PC-9 (cell line): ENCODE data around the gene RPS25.

ENCODE experiments used
- CTCF ChIP-seq: fragments of 200-600 bp; sonication (generic); conservative IDR thresholded peaks from 2 replicates; pipeline ENCODE4 v1.6.1; 2017; ENCODE audit warnings: mixed run types, antibody characterized with exemption, mild to moderate bottlenecking, moderate library complexity
- EZH2 ChIP-seq: fragments of 200-600 bp; sonication (generic); IDR thresholded peaks from 2 replicates; pipeline ENCODE4 v1.8.0; 2017; ENCODE audit warnings: antibody characterized with exemption, low read depth

- TF ChIP-seq CTCF (no peak), EZH2 (no peak)
These were observed 9.6 kb upstream of the RPS25 start for GRCh38 chr11:119027561-119028345.
